ENCODE data around the gene AHRR. TPM values are rescaled to one million over a fixed set of nuclear protein-coding genes. Genes with fewer than 3 reads are reported as not detected.

Gene AHRR
- total RNA-seq, 1 donor from 2014 or later, result 1.0 TPM

- Mint-ChIP-seq H3K27me3 (ENCODE audit: low read depth) (peaks cover 60% of the 10 kb centered on the region), H3K4me3 (no peak overlapping the region)
These were observed 8.3 kb downstream of the AHRR start for GRCh38 chr5:329768-330167.

GRCh38 chr5:332843-333242, 11.3 kb downstream of the AHRR start:
- no peak for TF ChIP-seq CTCF (conservative IDR thresholded peaks at IDR 0.05)
- no peaks in the 10 kb centered on the region for H3K4me1 Mint-ChIP-seq
- H3K4me3 Mint-ChIP-seq, result no peak overlapping the region
- H3K27ac Mint-ChIP-seq (ENCODE audit: unreplicated experiment), result no peak overlapping the region
- no peak for DNase-seq (ENCODE audit: low read depth, low spot score)
- no peaks in the 10 kb centered on the region for H3K36me3 Mint-ChIP-seq (ENCODE audit: low read depth)
- H3K27me3 Mint-ChIP-seq (ENCODE audit: low read depth), result peaks cover 37% of the 10 kb centered on the region
- H3K9me3 Mint-ChIP-seq, result no peaks in the 10 kb centered on the region

More at GRCh38 chr5:329768-330167, 8.3 kb downstream of the AHRR start:
- Mint-ChIP-seq H3K4me1 (no peaks in the 10 kb centered on the region), H3K27ac (ENCODE audit: unreplicated experiment) (no peak overlapping the region), H3K36me3 (ENCODE audit: low read depth) (no peaks in the 10 kb centered on the region), H3K9me3 (no peaks in the 10 kb centered on the region)
- no peak for DNase-seq (ENCODE audit: low read depth, low spot score)
- no peak for TF ChIP-seq CTCF (conservative IDR thresholded peaks at IDR 0.05)

GRCh38 chr5:333945-334344, 12.4 kb downstream of the AHRR start:
- H3K9me3 Mint-ChIP-seq, result no peaks in the 10 kb centered on the region
- no peak overlapping the region for H3K27ac Mint-ChIP-seq (ENCODE audit: unreplicated experiment)
- no peak for DNase-seq (ENCODE audit: low read depth, low spot score)
- TF ChIP-seq CTCF (conservative IDR thresholded peaks at IDR 0.05), result no peak
- no peaks in the 10 kb centered on the region for H3K4me1 Mint-ChIP-seq
- peaks cover 31% of the 10 kb centered on the region for H3K27me3 Mint-ChIP-seq (ENCODE audit: low read depth)
- H3K36me3 Mint-ChIP-seq (ENCODE audit: low read depth), result no peaks in the 10 kb centered on the region
- no peak overlapping the region for H3K4me3 Mint-ChIP-seq

- H3K27ac Mint-ChIP-seq (ENCODE audit: unreplicated experiment), result no peak overlapping the region
- no peak for DNase-seq (ENCODE audit: low read depth, low spot score)
- H3K4me3 Mint-ChIP-seq, result no peak overlapping the region
- no peak for TF ChIP-seq CTCF (conservative IDR thresholded peaks at IDR 0.05)
- no peaks in the 10 kb centered on the region for H3K4me1 Mint-ChIP-seq
- H3K9me3 Mint-ChIP-seq, result no peaks in the 10 kb centered on the region
- peaks cover 34% of the 10 kb centered on the region for H3K27me3 Mint-ChIP-seq (ENCODE audit: low read depth)
- H3K36me3 Mint-ChIP-seq (ENCODE audit: low read depth), result no peaks in the 10 kb centered on the region
These were observed 13.6 kb downstream of the AHRR start for GRCh38 chr5:334903-335739.

GRCh38 chr5:335740-336038, 14.2 kb downstream of the AHRR start:
- H3K4me3 Mint-ChIP-seq, result no peak overlapping the region
- no peaks in the 10 kb centered on the region for H3K9me3 Mint-ChIP-seq
- no peaks in the 10 kb centered on the region for H3K36me3 Mint-ChIP-seq (ENCODE audit: low read depth)
- no peak for TF ChIP-seq CTCF (conservative IDR thresholded peaks at IDR 0.05)
- H3K27ac Mint-ChIP-seq (ENCODE audit: unreplicated experiment), result no peak overlapping the region
- no peaks in the 10 kb centered on the region for H3K4me1 Mint-ChIP-seq
- peaks cover 36% of the 10 kb centered on the region for H3K27me3 Mint-ChIP-seq (ENCODE audit: low read depth)
- DNase-seq (ENCODE audit: low read depth, low spot score), result no peak

Measured in neural crest cell (in vitro differentiated cells).